Mesenchymal stem cell (in vitro differentiated cells and primary cell): Measurements from ENCODE around the gene KRT23. TPM values are rescaled to one million over a fixed set of nuclear protein-coding genes. Genes with fewer than 3 reads are reported as not detected.

Source experiments
- DNase-seq: peaks from one replicate; pipeline ENCODE4 v3.0.0-alpha.2; 2013
- H2AFZ ChIP-seq: one replicate; pipeline ENCODE4 v1.6.1; 2013; ENCODE audit warnings: low read depth, mild to moderate bottlenecking, control low read depth, inconsistent platforms, low read length, moderate library complexity
- H2AK5ac ChIP-seq: 2 replicates; pipeline ENCODE4 v1.6.1; 2013; ENCODE audit warnings: low read length, moderate library complexity, mild to moderate bottlenecking, inconsistent platforms; ENCODE audit not compliant: severe bottlenecking
- H2BK120ac ChIP-seq: one replicate; pipeline ENCODE4 v1.6.1; 2013; ENCODE audit warnings: low read depth, mild to moderate bottlenecking, inconsistent platforms, low read length, moderate library complexity
- H2BK12ac ChIP-seq, 2 experiments: one replicate each; pipeline ENCODE4 v1.6.1; 2013; ENCODE audit warnings: inconsistent platforms in 2 of 2, low read length in 2 of 2, mild to moderate bottlenecking in 2 of 2, moderate library complexity in 2 of 2, control low read depth in 1 of 2
- H2BK15ac ChIP-seq: one replicate; pipeline ENCODE4 v1.6.1; 2013; ENCODE audit warnings: mild to moderate bottlenecking, low read depth, inconsistent platforms; ENCODE audit not compliant: poor library complexity, severe bottlenecking
- H2BK5ac ChIP-seq: 2 replicates; pipeline ENCODE4 v1.6.1; 2013; ENCODE audit warnings: low read depth, mild to moderate bottlenecking, low read length, control low read depth, inconsistent platforms; ENCODE audit not compliant: poor library complexity, severe bottlenecking
- H3K14ac ChIP-seq, 2 experiments: one replicate each; pipeline ENCODE4 v1.6.1; 2013; ENCODE audit warnings: inconsistent platforms in 2 of 2, low read length in 2 of 2, control low read depth in 1 of 2, mild to moderate bottlenecking in 1 of 2, moderate library complexity in 1 of 2
- H3K18ac ChIP-seq, 2 experiments: one replicate each; pipeline ENCODE4 v1.6.1; 2013; ENCODE audit warnings: inconsistent platforms in 2 of 2, low read length in 2 of 2, control low read depth in 1 of 2, low read depth in 1 of 2, mild to moderate bottlenecking in 1 of 2
- H3K23ac ChIP-seq, 2 experiments: one replicate each; pipeline ENCODE4 v1.6.1; 2013; ENCODE audit warnings: inconsistent platforms in 2 of 2, low read length in 2 of 2, mild to moderate bottlenecking in 2 of 2, moderate library complexity in 2 of 2, control low read depth in 1 of 2
- H3K27ac ChIP-seq: 2 replicates; pipeline ENCODE4 v1.5.1; 2013; ENCODE audit warnings: mild to moderate bottlenecking, moderate library complexity, low read length, control low read depth, inconsistent platforms; ENCODE audit not compliant: poor library complexity, severe bottlenecking
- H3K27me3 ChIP-seq, 2 experiments: 2 replicates each; pipeline versions ENCODE4 v1.6.1 to v1.7.0; 2013; ENCODE audit warnings: low read length in 2 of 2, mild to moderate bottlenecking in 2 of 2, moderate library complexity in 2 of 2, control low read depth in 1 of 2, inconsistent platforms in 1 of 2; ENCODE audit not compliant: control insufficient read depth in 1 of 2, insufficient read depth in 1 of 2
- H3K36me3 ChIP-seq, 2 experiments: 2 replicates each; pipeline versions ENCODE4 v1.6.1 to v1.7.0; 2013; ENCODE audit warnings: low read length in 2 of 2, control low read depth in 1 of 2, inconsistent platforms in 1 of 2, low read depth in 1 of 2, mild to moderate bottlenecking in 1 of 2; ENCODE audit not compliant: insufficient read depth in 2 of 2, control insufficient read depth in 1 of 2
- H3K4ac ChIP-seq, 2 experiments: one replicate each; pipeline ENCODE4 v1.6.1; 2013; ENCODE audit warnings: inconsistent platforms in 2 of 2, low read length in 2 of 2, mild to moderate bottlenecking in 2 of 2, moderate library complexity in 2 of 2, control low read depth in 1 of 2, low read depth in 1 of 2
- H3K4me1 ChIP-seq: 2 replicates; pipeline ENCODE4 v1.6.1; 2013; ENCODE audit warnings: low read depth, low read length, control low read depth; ENCODE audit not compliant: control insufficient read depth, insufficient read depth
- H3K4me2 ChIP-seq: 2 replicates; pipeline ENCODE4 v1.6.1; 2013; ENCODE audit warnings: low read length, mild to moderate bottlenecking, inconsistent platforms; ENCODE audit not compliant: poor library complexity, severe bottlenecking
- H3K4me3 ChIP-seq, 2 experiments: 2 replicates each; pipeline versions ENCODE4 v1.5.1 to v1.7.0; 2013; ENCODE audit warnings: low read length in 2 of 2, mild to moderate bottlenecking in 2 of 2, control low read depth in 1 of 2, low read depth in 1 of 2; ENCODE audit not compliant: insufficient read depth in 1 of 2
- H3K79me1 ChIP-seq: replicated peaks from 2 replicates; pipeline ENCODE4 v1.6.1; 2013; ENCODE audit warnings: mild to moderate bottlenecking, control low read depth, low read length, inconsistent platforms; ENCODE audit not compliant: poor library complexity, severe bottlenecking
- H3K9ac ChIP-seq: 2 replicates; pipeline ENCODE4 v1.7.0; 2013; ENCODE audit warnings: mild to moderate bottlenecking, low read length, moderate library complexity
- H3K9me3 ChIP-seq: 2 replicates; pipeline ENCODE4 v1.7.0; 2013; ENCODE audit warnings: mild to moderate bottlenecking, low read length; ENCODE audit not compliant: control insufficient read depth
- H4K8ac ChIP-seq: one replicate; pipeline ENCODE4 v1.6.1; 2013; ENCODE audit warnings: inconsistent platforms, mild to moderate bottlenecking, low read length, moderate library complexity
- H4K91ac ChIP-seq: one replicate; pipeline ENCODE4 v1.6.1; 2013; ENCODE audit warnings: mild to moderate bottlenecking, low read length, inconsistent platforms
- WGBS: methylation state at CpG from one replicate; pipeline ENCODE4 v1.1.7; 2013; ENCODE audit warnings: mixed read lengths; 5-methylcytosine and 5-hydroxymethylcytosine counted together
- polyA plus RNA-seq, 2 experiments: library from polyadenylated mRNA; stranded (reverse); fragments of 200-250 nt; gene quantifications; one replicate each; pipeline ENCODE4 v1.2.3, GENCODE V29; 2013

KRT23 gene, protein sequence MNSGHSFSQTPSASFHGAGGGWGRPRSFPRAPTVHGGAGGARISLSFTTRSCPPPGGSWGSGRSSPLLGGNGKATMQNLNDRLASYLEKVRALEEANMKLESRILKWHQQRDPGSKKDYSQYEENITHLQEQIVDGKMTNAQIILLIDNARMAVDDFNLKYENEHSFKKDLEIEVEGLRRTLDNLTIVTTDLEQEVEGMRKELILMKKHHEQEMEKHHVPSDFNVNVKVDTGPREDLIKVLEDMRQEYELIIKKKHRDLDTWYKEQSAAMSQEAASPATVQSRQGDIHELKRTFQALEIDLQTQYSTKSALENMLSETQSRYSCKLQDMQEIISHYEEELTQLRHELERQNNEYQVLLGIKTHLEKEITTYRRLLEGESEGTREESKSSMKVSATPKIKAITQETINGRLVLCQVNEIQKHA
- not detected for polyA plus RNA-seq (2013, experiment 1 of 2)
- polyA plus RNA-seq (2013, experiment 2 of 2) = not detected

- Histone ChIP-seq H2BK15ac (no peak within 1 kb of the TSS), H3K4ac (no peak within 1 kb of the TSS), H3K23ac (no peak within 1 kb of the TSS), H3K4me2 (no peak within 1 kb of the TSS), H2AK5ac (peak within 1 kb of the TSS; percentile 67), H3K4me3 (no peak within 1 kb of the TSS), H2BK120ac (no peak within 1 kb of the TSS), H3K79me1 (no peaks in the 10 kb centered on the region), H3K4me1 (peaks cover 3% of the 10 kb centered on the region), H4K91ac (no peak within 1 kb of the TSS), H4K8ac (no peak within 1 kb of the TSS), H3K27ac (no peak within 1 kb of the TSS), H2BK5ac (no peak within 1 kb of the TSS), H3K18ac (no peak within 1 kb of the TSS), H2BK12ac (no peak within 1 kb of the TSS), H3K27me3 (no peaks in the 10 kb centered on the region), H2AFZ (no peak within 1 kb of the TSS), H3K14ac (no peak within 1 kb of the TSS), H3K9me3 (no peaks in the 10 kb centered on the region), H3K36me3 (no peaks in the 10 kb centered on the region), H3K9ac (no peak within 1 kb of the TSS)
- WGBS = 56% methylated on average over 9 of the region's 9 CpGs
- DNase-seq = no peak
Measured at GRCh38 chr17:40937384-40937819, at the start of gene KRT23. KRT23 (minus strand) TSS chr17:40937646; CDS start chr17:40936603, 1,043 bp downstream.

- Histone ChIP-seq H3K27me3 (no peaks in the 10 kb centered on the region), H4K8ac (no peak overlapping the region), H2BK5ac (no peak overlapping the region), H3K79me1 (no peaks in the 10 kb centered on the region), H2BK15ac (no peak overlapping the region), H3K9me3 (no peaks in the 10 kb centered on the region), H2BK12ac (no peak overlapping the region), H2AK5ac (no peak overlapping the region), H4K91ac (no peak overlapping the region), H3K18ac (no peak overlapping the region), H3K4me2 (no peak overlapping the region), H3K14ac (no peak overlapping the region), H3K4ac (no peak overlapping the region), H3K4me1 (no peaks in the 10 kb centered on the region), H2BK120ac (no peak overlapping the region), H3K9ac (no peak overlapping the region), H3K36me3 (no peaks in the 10 kb centered on the region), H2AFZ (peak overlapping the region; percentile 5), H3K27ac (no peak overlapping the region), H3K4me3 (no peak overlapping the region), H3K23ac (no peak overlapping the region)
- DNase-seq = no peak
- 63% methylated on average over 8 of the region's 8 CpGs for WGBS
Measured at GRCh38 chr17:40986920-40987319, 49.5 kb upstream of the KRT23 start.

- Histone ChIP-seq H2AFZ (no peak within 1 kb of the TSS), H3K36me3 (no peaks in the 10 kb centered on the region), H3K27ac (no peak within 1 kb of the TSS), H3K79me1 (no peaks in the 10 kb centered on the region), H3K23ac (no peak within 1 kb of the TSS), H3K18ac (no peak within 1 kb of the TSS), H2BK15ac (no peak within 1 kb of the TSS), H3K4me1 (peaks cover 5% of the 10 kb centered on the region), H3K14ac (peak within 1 kb of the TSS in 1 of 2 experiments; percentile 26), H2AK5ac (no peak within 1 kb of the TSS), H3K27me3 (no peaks in the 10 kb centered on the region), H3K9ac (no peak within 1 kb of the TSS), H2BK12ac (no peak within 1 kb of the TSS), H3K4ac (no peak within 1 kb of the TSS), H3K4me3 (peak within 1 kb of the TSS in 1 of 2 experiments; percentile 4), H4K8ac (no peak within 1 kb of the TSS), H4K91ac (no peak within 1 kb of the TSS), H3K4me2 (no peak within 1 kb of the TSS), H2BK120ac (no peak within 1 kb of the TSS), H3K9me3 (no peaks in the 10 kb centered on the region), H2BK5ac (no peak within 1 kb of the TSS)
- DNase-seq = no peak
- WGBS = no CpG with 5 or more reads among the region's 3 CpGs
Measured at GRCh38 chr17:40984226-40984625, 46.8 kb upstream of the KRT23 start, which contains the start of gene KRT40. KRT40 (minus strand) TSS chr17:40984326; CDS start chr17:40984273, 53 bp downstream.

GRCh38 chr17:40981115-40981514 lies 43.7 kb upstream of the KRT23 start:
- no peaks in the 10 kb centered on the region for H3K36me3 ChIP-seq
- no peak overlapping the region for H3K18ac ChIP-seq
- no peak overlapping the region for H4K8ac ChIP-seq
- H2BK5ac ChIP-seq = no peak overlapping the region
- no peak overlapping the region for H3K27ac ChIP-seq
- no peak overlapping the region for H2AFZ ChIP-seq
- H2BK15ac ChIP-seq = no peak overlapping the region
- H3K4ac ChIP-seq = no peak overlapping the region
- peak overlapping the region in 1 of 2 experiments; percentile 50 for H3K4me3 ChIP-seq
- WGBS = 70% methylated on average over 3 of the region's 5 CpGs
- no peak overlapping the region for H4K91ac ChIP-seq
- H3K4me2 ChIP-seq = no peak overlapping the region
- no peak for DNase-seq
- no peak overlapping the region for H3K14ac ChIP-seq
- H2AK5ac ChIP-seq = no peak overlapping the region
- H3K23ac ChIP-seq = no peak overlapping the region
- H3K27me3 ChIP-seq = no peaks in the 10 kb centered on the region
- H3K4me1 ChIP-seq = peaks cover 8% of the 10 kb centered on the region
- no peaks in the 10 kb centered on the region for H3K9me3 ChIP-seq
- H2BK120ac ChIP-seq = no peak overlapping the region
- no peak overlapping the region for H2BK12ac ChIP-seq
- no peaks in the 10 kb centered on the region for H3K79me1 ChIP-seq
- peak overlapping the region; percentile 65 for H3K9ac ChIP-seq
